OCI-LY7 (cell line): Measurements from ENCODE around the gene ZSCAN4.

Source experiments
- CTCF ChIP-seq: fragments of 200-600 bp; sonication (generic); conservative IDR thresholded peaks from 2 replicates; pipeline ENCODE4 v1.5.1; 2014; ENCODE audit warnings: mild to moderate bottlenecking, antibody characterized with exemption, low read length, moderate library complexity, mixed read lengths
- EZH2phosphoT487 ChIP-seq: fragments of 200-600 bp; sonication (generic); IDR thresholded peaks from 2 replicates; pipeline ENCODE4 v1.6.1; 2018; ENCODE audit warnings: low read depth, borderline replicate concordance, mild to moderate bottlenecking, mixed run types, antibody characterized with exemption, low read length, moderate library complexity, mixed read lengths

- TF ChIP-seq CTCF: no peak
- TF ChIP-seq EZH2phosphoT487: no peak
These were observed 47.9 kb upstream of the ZSCAN4 start for GRCh38 chr19:57620673-57621348.
